ENCODE data around the gene SOX15.
A peak's percentile ranks its signal among the peaks of the same experiment; 100 is the strongest.

Gene SOX15

DNA sequence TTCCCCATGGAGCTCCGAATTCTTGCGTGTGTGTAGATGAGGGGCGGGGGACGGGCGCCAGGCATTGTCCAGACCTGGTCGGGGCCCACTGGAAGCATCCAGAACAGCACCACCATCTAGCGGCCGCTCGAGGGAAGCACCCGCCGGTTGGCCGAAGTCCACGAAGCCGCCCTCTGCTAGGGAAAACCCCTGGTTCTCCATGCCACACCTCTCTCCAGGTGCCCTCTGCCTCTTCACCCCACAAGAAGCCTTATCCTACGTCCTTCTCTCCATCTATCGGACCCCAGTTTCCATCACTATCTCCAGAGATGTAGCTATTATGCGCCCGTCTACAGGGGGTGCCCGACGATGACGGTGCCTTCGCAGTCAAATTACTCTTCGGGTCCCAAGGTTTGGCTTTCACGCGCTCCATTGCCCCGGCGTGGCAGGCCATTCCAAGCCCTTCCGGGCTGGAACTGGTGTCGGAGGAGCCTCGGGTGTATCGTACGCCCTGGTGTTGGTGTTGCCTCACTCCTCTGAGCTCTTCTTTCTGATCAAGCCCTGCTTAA lies 28.8 kb downstream of the SOX15 start:
- TF ChIP-seq, protein P1, sequence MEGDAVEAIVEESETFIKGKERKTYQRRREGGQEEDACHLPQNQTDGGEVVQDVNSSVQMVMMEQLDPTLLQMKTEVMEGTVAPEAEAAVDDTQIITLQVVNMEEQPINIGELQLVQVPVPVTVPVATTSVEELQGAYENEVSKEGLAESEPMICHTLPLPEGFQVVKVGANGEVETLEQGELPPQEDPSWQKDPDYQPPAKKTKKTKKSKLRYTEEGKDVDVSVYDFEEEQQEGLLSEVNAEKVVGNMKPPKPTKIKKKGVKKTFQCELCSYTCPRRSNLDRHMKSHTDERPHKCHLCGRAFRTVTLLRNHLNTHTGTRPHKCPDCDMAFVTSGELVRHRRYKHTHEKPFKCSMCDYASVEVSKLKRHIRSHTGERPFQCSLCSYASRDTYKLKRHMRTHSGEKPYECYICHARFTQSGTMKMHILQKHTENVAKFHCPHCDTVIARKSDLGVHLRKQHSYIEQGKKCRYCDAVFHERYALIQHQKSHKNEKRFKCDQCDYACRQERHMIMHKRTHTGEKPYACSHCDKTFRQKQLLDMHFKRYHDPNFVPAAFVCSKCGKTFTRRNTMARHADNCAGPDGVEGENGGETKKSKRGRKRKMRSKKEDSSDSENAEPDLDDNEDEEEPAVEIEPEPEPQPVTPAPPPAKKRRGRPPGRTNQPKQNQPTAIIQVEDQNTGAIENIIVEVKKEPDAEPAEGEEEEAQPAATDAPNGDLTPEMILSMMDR (IDR thresholded peaks at IDR 0.05) = peak; percentile 70

DNA sequence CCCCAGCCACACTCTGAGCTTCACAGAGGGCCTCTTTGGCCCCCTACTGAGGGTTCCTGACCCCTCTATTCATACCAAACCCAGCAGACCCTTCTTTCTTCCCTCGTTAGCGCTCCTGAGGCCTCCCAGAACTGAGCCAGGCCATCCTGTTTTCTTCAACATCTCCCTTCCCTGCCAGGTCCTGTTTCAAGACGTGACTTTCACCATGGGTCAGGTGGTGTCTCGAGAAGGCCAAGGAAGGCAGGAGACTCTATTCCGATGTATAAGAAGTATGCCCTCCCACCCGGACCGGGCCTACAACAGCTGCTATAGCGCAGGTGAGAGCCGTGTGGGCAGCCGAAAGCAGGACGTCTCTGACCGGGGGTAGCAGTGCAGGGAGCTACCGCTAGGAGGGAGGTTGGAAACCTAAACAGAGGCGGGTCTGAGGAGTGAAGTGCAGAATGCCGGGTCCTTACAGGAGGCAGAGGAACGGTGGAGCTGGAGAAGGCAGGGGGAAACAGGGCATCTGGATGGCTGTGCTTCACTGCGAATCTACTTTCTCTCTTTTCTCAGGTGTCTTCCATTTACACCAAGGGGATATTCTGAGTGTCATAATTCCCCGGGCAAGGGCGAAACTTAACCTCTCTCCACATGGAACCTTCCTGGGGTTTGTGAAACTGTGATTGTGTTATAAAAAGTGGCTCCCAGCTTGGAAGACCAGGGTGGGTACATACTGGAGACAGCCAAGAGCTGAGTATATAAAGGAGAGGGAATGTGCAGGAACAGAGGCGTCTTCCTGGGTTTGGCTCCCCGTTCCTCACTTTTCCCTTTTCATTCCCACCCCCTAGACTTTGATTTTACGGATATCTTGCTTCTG lies 29.5 kb downstream of the SOX15 start:
- TF ChIP-seq, protein P1 (IDR thresholded peaks at IDR 0.05) = peak; percentile 34; the same call in 1 of the 2 replicates

DNA sequence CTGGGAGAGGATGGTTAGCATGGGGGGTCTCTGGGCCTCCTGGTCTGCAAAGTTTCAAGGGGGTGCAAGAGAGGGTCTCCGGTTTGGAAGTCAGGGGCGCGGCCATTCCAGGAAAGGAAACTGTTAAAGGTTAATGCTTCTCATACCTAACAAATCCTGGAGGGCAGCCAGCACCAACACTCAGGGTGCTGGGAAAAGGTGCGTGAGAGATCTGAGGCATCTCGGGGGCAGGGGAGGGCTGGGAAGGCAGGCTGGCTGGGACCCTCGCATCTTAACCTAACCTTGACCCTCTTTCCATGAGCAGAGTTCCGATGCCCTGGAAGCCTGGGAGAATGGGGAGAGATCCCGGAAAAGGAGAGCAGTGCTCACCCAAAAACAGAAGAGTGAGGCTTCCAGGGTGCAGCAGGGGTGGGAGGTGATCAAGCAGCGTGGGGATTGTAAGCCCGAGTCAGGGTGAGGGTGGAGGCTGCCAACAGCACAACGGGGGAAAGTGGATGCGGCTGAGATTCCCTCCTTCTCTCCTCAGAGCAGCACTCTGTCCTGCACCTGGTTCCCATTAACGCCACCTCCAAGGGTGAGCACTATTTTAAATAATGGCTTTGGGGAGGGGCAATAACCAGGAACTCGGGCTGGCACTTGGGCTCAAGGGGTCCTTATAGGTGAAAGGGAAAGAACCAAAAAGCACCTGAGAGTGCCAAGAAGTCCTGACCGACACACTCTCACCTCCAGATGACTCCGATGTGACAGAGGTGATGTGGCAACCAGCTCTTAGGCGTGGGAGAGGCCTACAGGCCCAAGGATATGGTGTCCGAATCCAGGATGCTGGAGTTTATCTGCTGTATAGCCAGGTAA lies 30.3 kb downstream of the SOX15 start:
- TF ChIP-seq, protein P1 (IDR thresholded peaks at IDR 0.05) = no peak

DNA sequence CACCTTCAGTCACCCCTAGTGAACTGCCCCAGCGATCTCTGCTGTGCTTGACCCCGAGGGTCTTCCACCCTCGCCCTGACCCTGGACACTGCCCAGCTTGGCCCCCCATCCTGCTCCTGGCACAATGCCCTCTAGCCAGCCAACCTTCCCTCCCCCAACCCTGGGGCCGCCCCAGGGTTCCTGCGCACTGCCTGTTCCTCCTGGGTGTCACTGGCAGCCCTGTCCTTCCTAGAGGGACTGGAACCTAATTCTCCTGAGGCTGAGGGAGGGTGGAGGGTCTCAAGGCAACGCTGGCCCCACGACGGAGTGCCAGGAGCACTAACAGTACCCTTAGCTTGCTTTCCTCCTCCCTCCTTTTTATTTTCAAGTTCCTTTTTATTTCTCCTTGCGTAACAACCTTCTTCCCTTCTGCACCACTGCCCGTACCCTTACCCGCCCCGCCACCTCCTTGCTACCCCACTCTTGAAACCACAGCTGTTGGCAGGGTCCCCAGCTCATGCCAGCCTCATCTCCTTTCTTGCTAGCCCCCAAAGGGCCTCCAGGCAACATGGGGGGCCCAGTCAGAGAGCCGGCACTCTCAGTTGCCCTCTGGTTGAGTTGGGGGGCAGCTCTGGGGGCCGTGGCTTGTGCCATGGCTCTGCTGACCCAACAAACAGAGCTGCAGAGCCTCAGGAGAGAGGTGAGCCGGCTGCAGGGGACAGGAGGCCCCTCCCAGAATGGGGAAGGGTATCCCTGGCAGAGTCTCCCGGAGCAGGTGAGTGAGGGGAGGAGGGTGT lies 31.2 kb downstream of the SOX15 start, which contains the start of gene TNFSF13:
Gene TNFSF13 (plus strand): TSS at position 207 of the 776 bp plus-strand sequence. CDS start 290 bp downstream, at position 497.
- TF ChIP-seq, protein P1 (IDR thresholded peaks at IDR 0.05) = no peak

DNA sequence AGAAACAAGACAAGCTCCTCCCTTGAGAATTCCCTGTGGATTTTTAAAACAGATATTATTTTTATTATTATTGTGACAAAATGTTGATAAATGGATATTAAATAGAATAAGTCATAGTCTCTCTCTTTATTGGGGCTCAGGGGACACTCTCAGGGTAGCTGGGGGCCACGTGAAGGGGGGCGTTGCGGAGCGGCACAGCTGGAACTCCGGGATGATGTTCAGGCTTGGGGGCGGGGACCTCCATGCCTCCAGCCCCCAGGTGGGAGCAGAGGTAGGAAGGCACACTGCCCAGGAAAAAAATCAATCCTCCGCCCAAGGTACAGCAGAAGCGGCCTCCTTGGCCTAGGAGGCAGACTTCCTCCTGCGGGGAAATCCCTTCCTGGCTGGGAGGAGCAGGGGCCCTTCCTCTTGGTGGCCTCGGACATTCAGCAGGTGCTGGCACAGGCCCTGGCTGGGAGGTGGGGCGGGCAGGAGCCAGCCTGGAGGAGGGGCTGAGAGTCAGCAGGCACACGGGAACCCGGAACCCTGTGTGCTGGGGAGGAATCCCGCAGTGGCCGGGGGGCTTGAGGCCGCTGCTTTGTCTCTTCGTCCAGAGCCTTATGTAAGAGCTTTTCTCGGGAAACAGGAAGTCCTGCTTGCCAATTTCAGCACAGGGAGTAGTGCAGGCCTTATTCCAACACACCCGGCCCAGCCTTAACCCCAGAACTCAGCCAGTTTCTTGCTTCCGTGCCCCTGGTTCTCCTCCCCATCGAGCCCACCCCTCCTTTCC lies 31.9 kb downstream of the SOX15 start:
- TF ChIP-seq, protein P1 (IDR thresholded peaks at IDR 0.05) = no peak

DNA sequence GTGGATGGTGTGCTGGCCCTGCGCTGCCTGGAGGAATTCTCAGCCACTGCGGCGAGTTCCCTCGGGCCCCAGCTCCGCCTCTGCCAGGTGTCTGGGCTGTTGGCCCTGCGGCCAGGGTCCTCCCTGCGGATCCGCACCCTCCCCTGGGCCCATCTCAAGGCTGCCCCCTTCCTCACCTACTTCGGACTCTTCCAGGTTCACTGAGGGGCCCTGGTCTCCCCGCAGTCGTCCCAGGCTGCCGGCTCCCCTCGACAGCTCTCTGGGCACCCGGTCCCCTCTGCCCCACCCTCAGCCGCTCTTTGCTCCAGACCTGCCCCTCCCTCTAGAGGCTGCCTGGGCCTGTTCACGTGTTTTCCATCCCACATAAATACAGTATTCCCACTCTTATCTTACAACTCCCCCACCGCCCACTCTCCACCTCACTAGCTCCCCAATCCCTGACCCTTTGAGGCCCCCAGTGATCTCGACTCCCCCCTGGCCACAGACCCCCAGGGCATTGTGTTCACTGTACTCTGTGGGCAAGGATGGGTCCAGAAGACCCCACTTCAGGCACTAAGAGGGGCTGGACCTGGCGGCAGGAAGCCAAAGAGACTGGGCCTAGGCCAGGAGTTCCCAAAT lies 32.6 kb downstream of the SOX15 start:
- TF ChIP-seq, protein P1 (IDR thresholded peaks at IDR 0.05) = no peak

All from LNCAP (cell line).